ENCODE data around the gene CPVL. TPM values are rescaled to one million over a fixed set of nuclear protein-coding genes. Genes with fewer than 3 reads are reported as not detected.
A peak's percentile ranks its signal among the peaks of the same experiment; 100 is the strongest.
"Not testable (repeated sequence)": the region's sequence is repeated elsewhere in the genome, so short reads cannot be mapped to it uniquely, and the experiment has no call there.

The CPVL gene
- total RNA-seq, 2 donors from 2014 or later = 12.8 to 15.3 TPM

GRCh38 chr7:29126804-29127203 is 19.5 kb downstream of the CPVL start:
- ATAC-seq = no peak
- no peak for DNase-seq
- intact Hi-C loops (cut with DNase I) = no loop called here

- no peak for ATAC-seq
- no peak for DNase-seq
- intact Hi-C loops (cut with DNase I) = no loop called here
Measured at GRCh38 chr7:29123626-29124190, 22.6 kb downstream of the CPVL start.

GRCh38 chr7:29122759-29123158 is 23.6 kb downstream of the CPVL start:
- DNase-seq (no peak), ATAC-seq (no peak)
- intact Hi-C loops (cut with DNase I) = no loop called here

- DNase-seq (no peak), ATAC-seq (no peak)
- intact Hi-C loops (cut with DNase I) = no loop called here
Measured at GRCh38 chr7:29122081-29122480, 24.3 kb downstream of the CPVL start.

- no peak for ATAC-seq
- DNase-seq = no peak
- intact Hi-C loops (cut with DNase I) = no loop called here
Measured at GRCh38 chr7:29120955-29121354, 25.4 kb downstream of the CPVL start.

GRCh38 chr7:29119538-29119937 is 26.8 kb downstream of the CPVL start:
- intact Hi-C loops (cut with DNase I) = loop anchor here in 1 of 2 donors (10.0 kb wide), 1 partner anchor 285 kb away; no protein-coding TSS in a partner anchor
- DNase-seq (no peak), ATAC-seq (no peak)

- DNase-seq (no peak), ATAC-seq (no peak)
- intact Hi-C loops (cut with DNase I) = loop anchor here in 1 of 2 donors (10.0 kb wide), 1 partner anchor 288 kb away; no protein-coding TSS in a partner anchor
Measured at GRCh38 chr7:29116361-29117200, 29.8 kb downstream of the CPVL start.

- intact Hi-C loops (cut with DNase I) = loop anchor here in 1 of 2 donors (10.0 kb wide), 1 partner anchor 289 kb away; no protein-coding TSS in a partner anchor
- DNase-seq (no peak), ATAC-seq (peak in 1 of 2 donors; percentile 21)
Measured at GRCh38 chr7:29115753-29116152, 30.6 kb downstream of the CPVL start.

- DNase-seq (no peak), ATAC-seq (peak in 1 of 2 donors; percentile 35)
- intact Hi-C loops (cut with DNase I) = loop anchor here in 1 of 2 donors (10.0 kb wide), 1 partner anchor 290 kb away; no protein-coding TSS in a partner anchor
Measured at GRCh38 chr7:29115130-29115687, 31.1 kb downstream of the CPVL start.

- DNase-seq = not testable (repeated sequence)
- intact Hi-C loops (cut with DNase I) = loop anchor here in 1 of 2 donors (10.0 kb wide), 1 partner anchor 291 kb away; no protein-coding TSS in a partner anchor
- ATAC-seq = peak in 1 of 2 donors; percentile 34
Measured at GRCh38 chr7:29114266-29114665, 32.1 kb downstream of the CPVL start.

GRCh38 chr7:29113384-29114102 is 32.8 kb downstream of the CPVL start:
- ATAC-seq (peak in 1 of 2 donors; percentile 58), DNase-seq (no peak)
- intact Hi-C loops (cut with DNase I) = loop anchor here in 1 of 2 donors (10.0 kb wide), 1 partner anchor 291 kb away; no protein-coding TSS in a partner anchor

GRCh38 chr7:29112721-29113120 is 33.6 kb downstream of the CPVL start:
- no peak for ATAC-seq
- intact Hi-C loops (cut with DNase I) = loop anchor here in 1 of 2 donors (10.0 kb wide), 1 partner anchor 292 kb away; no protein-coding TSS in a partner anchor

GRCh38 chr7:29109899-29110298 is 36.4 kb downstream of the CPVL start:
- peak; percentile 25 to 40 for ATAC-seq
- no peak for DNase-seq
- intact Hi-C loops (cut with DNase I) = loop anchor here (5.0 to 10.0 kb wide), 3 partner anchors 155 to 297 kb away; partner anchors contain the start of gene TRIL (in 2 of the 2)

More at GRCh38 chr7:29112721-29113120, 33.6 kb downstream of the CPVL start:
- no peak for DNase-seq

- DNase-seq (no peak), ATAC-seq (no peak)
- intact Hi-C loops (cut with DNase I) = loop anchor here (5.0 to 10.0 kb wide), 2 partner anchors 155 to 298 kb away; partner anchors contain the start of gene TRIL (in 2 of the 2)
Measured at GRCh38 chr7:29109358-29109757, 37.0 kb downstream of the CPVL start.

GRCh38 chr7:29107056-29107455 is 39.3 kb downstream of the CPVL start:
- intact Hi-C loops (cut with DNase I) = loop anchor here (2.0 to 10.0 kb wide), 3 partner anchors 152 to 300 kb away; partner anchors contain the start of gene TRIL (in 2 of the 2)
- no peak for ATAC-seq
- no peak for DNase-seq

GRCh38 chr7:29106669-29106988 is 39.7 kb downstream of the CPVL start:
- DNase-seq (no peak), ATAC-seq (no peak)
- intact Hi-C loops (cut with DNase I) = loop anchor here (1.0 to 10.0 kb wide), 4 partner anchors 152 to 301 kb away; partner anchors contain the start of gene TRIL (in 2 of the 2)

GRCh38 chr7:29105752-29106668 is 40.3 kb downstream of the CPVL start:
- intact Hi-C loops (cut with DNase I) = loop anchor here (1.0 to 10.0 kb wide), 4 partner anchors 151 to 301 kb away; partner anchors contain the start of gene TRIL (in 2 of the 2)
- peak; percentile 66 to 72 for ATAC-seq
- no peak for DNase-seq

GRCh38 chr7:29105191-29105590 is 41.1 kb downstream of the CPVL start:
- DNase-seq (no peak), ATAC-seq (no peak)
- intact Hi-C loops (cut with DNase I) = loop anchor here (5.0 to 10.0 kb wide), 2 partner anchors 150 to 302 kb away; partner anchors contain the start of gene TRIL (in 2 of the 2)

Measured in left cardiac atrium (tissue), 4 donors.